KOPT-K1 (cell line): ENCODE data around the gene EAPP.
"Not testable (repeated sequence)": the region's sequence is repeated elsewhere in the genome, so short reads cannot be mapped to it uniquely, and the experiment has no call there.

Source experiments
- H3K27ac ChIP-seq: fragments of 200-600 bp; sonication (generic); 2 replicates; pipeline ENCODE4 v1.5.1; 2016; ENCODE audit warnings: antibody characterized with exemption, mild to moderate bottlenecking, low read depth, low read length; ENCODE audit not compliant: poor library complexity, severe bottlenecking
- H3K36me3 ChIP-seq: fragments of 200-600 bp; sonication (generic); 2 replicates; pipeline ENCODE4 v1.5.1; 2017; ENCODE audit warnings: antibody characterized with exemption, mild to moderate bottlenecking, low read length, moderate library complexity; ENCODE audit not compliant: insufficient read depth
- H3K9me3 ChIP-seq: fragments of 200-600 bp; sonication (generic); 2 replicates; pipeline ENCODE4 v1.5.1; 2017; ENCODE audit warnings: antibody characterized with exemption, low read length, mild to moderate bottlenecking; ENCODE audit not compliant: insufficient read depth, poor library complexity, severe bottlenecking

EAPP gene, protein sequence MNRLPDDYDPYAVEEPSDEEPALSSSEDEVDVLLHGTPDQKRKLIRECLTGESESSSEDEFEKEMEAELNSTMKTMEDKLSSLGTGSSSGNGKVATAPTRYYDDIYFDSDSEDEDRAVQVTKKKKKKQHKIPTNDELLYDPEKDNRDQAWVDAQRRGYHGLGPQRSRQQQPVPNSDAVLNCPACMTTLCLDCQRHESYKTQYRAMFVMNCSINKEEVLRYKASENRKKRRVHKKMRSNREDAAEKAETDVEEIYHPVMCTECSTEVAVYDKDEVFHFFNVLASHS

DNA sequence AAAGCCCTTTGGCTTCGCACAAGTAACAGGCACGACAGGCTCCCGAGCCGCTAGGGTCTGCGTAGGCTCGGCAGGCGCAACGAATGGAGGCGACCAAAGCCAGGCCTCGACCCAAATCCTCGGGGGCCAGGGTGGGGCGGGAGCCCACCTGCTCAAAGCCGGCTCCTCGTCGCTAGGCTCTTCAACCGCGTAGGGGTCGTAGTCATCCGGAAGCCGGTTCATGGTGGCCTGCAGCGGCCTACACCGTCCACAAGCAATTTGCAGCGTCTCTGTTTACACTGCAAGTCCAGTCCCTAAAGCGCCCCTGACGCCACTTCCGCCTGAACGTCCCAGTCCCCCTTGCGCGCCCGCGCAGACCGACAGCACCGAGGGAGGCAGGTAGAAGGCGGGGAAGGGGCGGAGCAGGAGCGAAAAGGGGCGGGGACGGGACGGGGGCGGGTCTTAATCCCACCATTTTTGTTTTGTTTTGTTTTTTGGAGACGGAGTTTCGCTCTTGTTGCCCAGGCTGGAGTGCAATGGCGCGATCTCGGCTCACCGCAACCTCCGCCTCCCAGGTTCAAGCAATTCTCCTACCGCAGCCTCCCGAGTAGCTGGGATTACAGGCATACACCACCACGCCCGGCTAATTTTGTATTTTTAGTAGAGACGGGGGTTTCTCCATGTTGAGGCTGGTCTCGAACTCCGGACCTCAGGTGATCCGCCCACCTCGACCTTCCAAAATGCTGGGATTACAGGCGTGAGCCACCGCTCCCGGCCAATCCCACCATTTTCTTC is at the start of gene EAPP:
Gene EAPP (minus strand): TSS at position 295 of the 774 bp plus-strand sequence. CDS start 73 bp downstream, at position 222.
- Histone ChIP-seq H3K27ac (peak within 1 kb of the TSS; percentile 63), H3K36me3 (peaks cover 20% of the 10 kb centered on the region)

DNA sequence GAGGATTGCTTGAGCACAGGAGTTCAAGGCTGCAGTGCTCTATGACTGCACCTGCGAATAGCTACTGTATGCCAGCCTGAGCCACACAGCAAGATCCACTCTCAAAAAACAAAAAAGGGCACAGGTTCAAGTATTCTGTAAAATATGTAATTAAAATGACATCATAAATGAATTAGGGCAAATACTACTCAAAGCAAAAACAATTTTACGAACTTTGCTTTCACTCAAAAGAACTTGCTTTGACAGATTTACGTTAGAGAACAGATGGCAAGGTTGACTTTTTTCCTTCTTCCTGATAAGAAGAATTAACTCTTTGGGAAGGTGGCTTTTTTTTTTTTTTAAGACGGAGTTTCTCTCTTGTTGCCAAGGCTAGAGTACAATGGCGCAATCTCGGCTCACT is 44.0 kb upstream of the EAPP start:
- Histone ChIP-seq H3K36me3 (peaks cover 90% of the 10 kb centered on the region), H3K9me3 (no peaks in the 10 kb centered on the region), H3K27ac (no peak overlapping the region)

More for the DNA sequence above, at the start of gene EAPP:
- H3K9me3 ChIP-seq = no peaks in the 10 kb centered on the region

DNA sequence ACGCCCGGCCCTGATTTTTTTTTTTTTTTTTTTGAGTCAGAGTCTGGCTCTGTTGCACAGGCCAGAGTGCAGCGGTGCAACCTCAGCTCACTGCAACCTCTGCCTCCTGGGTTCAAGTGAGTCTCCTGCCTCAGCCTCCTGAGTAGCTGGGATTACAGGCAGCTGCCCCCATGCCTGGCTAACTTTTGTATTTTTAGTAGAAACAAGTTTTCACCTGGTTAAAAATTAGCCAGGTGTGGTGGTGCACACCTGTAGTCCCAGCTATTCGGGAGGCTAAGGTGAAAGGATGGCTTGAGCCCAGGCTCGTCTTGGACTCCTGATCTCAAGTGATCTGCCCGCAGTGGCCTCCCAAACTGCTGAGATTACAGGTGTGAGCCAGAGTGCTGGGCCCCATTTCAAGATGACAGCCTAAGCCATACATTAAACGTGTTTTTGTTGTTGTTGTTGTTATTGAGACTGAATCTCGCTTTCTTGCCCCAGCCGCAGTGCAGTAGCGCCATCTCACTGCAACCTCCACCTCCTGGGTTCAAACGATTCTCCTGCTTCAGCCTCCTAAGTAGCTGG is 42.7 kb upstream of the EAPP start:
- H3K27ac ChIP-seq = no peak overlapping the region
- H3K9me3 ChIP-seq = no peaks in the 10 kb centered on the region
- H3K36me3 ChIP-seq = peaks cover 91% of the 10 kb centered on the region

DNA sequence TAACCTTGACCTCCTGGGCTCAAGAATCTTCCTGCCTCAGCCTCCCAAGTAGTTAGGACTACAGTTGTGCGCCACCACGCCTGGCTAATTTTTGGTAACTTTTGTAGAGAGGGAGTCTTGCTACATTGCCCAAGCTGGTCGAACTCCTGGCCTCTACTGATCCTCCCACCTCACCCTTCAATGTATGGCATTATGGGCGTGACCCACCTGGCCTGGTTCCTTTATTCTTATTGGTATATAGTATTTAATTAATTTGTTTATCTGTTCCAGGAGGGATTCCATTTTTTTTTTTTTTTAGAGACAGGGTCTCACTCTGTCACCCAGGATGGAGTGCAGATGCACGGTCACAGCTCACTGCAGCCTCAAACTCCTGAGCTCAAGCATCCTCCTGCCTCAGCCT is 40.9 kb upstream of the EAPP start:
- Histone ChIP-seq H3K9me3 (no peaks in the 10 kb centered on the region), H3K36me3 (peaks cover 89% of the 10 kb centered on the region), H3K27ac (no peak overlapping the region)

DNA sequence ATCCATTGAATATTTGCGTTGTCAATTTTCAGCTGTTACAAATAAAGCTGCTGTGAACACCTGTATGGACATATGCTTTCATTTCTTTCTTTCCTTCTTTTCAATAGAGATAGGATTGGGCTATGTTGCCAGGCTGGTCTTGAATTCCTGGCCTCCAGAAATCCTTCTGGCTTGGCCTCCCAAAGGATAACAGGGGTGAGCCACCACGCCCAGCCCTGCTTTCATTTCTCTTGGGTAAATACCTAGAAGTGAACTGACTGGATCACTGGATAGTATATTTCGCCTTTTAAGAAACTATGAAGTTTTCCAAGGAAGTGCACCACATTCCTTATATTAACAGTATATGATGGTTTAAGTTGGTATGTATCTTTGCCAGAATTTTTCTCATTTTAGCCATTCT is 32.3 kb upstream of the EAPP start:
- H3K36me3 ChIP-seq = peaks cover 92% of the 10 kb centered on the region

DNA sequence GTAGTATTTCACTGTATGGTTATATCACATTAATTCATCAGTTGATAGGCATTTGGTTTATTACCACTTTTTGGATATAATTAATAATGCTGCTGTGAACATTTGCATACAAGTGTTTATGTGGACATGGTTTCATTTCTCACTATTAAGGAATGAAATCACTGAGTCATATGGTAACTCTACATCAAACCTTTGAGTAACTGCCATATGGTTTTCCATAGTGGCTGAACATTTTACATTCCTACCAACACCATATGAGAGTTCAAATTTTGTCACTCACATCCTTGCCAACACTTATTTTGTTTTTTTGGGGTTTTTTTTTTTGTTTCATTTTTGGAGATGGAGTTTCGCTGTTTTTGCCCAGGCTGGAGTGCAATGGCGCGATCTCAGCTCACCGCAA is 30.2 kb upstream of the EAPP start:
- peaks cover 97% of the 10 kb centered on the region for H3K36me3 ChIP-seq
- no peaks in the 10 kb centered on the region for H3K9me3 ChIP-seq
- H3K27ac ChIP-seq = no peak overlapping the region

More for the DNA sequence above, 32.3 kb upstream of the EAPP start:
- Histone ChIP-seq H3K9me3 (no peaks in the 10 kb centered on the region), H3K27ac (no peak overlapping the region)

DNA sequence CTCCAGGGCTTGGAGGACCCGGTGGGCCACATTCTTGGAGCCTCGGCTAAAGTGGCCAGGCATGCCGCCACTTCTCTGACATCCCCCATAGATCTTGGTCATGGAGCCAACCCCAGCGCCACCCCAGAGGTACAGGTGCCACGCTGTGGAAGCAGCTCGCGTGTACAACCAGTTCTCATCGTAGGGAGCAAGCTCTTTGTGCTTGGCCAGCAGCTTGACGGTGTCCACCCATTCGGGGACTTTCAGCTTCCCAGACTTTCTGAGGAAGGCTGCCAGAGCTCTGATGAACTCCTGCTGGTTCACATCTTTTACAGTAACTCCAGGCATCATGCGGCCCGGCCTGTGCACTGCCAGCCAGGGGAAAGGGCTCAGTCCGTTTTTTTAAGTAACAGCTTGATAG is 29.3 kb upstream of the EAPP start:
- Histone ChIP-seq H3K27ac (no peak overlapping the region), H3K9me3 (no peaks in the 10 kb centered on the region), H3K36me3 (peaks cover 97% of the 10 kb centered on the region)

DNA sequence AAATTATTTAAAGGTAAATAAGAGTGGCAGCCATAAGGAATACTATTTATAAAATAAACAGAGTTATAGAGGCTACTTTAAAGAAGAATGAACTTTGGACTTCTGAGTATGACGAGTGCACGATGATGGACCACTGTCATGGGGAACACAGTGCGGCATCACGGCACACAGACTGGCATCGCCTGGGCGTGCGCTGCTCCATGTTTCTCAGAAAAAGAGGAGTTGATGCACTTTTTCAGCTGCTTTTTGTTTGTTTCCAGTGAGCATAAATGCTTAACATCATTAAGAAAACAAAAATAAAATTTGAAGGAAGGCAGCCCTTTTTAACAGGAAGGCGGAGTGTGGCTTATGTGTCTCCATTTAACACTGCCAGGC is 23.3 kb upstream of the EAPP start:
- Histone ChIP-seq H3K9me3 (no peaks in the 10 kb centered on the region), H3K27ac (no peak overlapping the region), H3K36me3 (peaks cover 53% of the 10 kb centered on the region)

DNA sequence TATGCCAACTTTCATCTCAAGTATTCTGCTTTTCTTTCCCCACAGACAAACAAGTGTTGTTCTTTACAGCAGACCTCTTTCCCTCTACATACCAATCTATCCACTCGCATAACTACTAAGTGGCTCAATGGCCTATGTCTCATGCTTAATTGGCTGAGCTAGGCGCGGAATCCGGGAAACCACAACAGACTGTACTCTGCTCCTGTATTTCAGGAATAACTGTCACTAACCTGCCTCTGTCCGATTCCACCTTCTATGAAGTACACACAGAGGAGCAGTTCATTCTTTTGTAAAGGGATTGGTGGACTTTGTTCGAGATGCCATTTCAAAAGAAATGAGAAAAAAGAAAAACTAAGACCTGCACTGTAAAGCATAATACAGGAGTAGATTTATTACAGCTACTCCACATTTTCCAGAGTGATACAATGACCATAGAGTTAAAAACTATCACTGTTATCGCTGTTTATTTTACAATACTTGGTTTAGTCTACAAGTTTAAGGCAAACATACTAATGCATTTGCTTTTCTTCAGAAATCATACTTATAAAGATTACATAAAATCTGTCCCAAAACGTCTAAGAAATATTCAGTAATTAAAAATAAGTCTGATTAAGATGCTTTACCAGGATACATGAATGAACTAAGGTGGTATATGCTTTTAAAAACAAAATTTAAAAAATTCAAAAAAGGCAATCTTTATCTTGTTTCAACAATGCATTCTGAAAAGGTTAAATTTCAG is 22.7 kb upstream of the EAPP start:
- not testable (repeated sequence) for H3K27ac ChIP-seq
- peaks cover 47% of the 10 kb centered on the region for H3K36me3 ChIP-seq

DNA sequence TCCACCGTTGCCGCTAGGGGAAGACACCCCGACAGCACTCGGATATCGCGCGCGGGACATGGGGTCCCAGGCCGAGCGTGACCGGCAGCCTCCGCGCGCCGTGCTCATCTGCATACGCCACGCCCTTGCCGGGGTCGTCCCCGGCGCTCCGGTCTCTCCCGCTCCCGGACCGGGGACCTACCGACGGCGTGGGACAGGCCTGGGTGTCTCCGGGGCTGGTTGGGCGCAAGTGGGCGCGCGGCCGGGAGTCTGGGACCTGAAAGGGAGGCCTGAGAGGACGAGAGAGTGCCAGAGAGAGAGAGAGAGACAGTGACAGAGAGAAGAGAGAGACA is 17.0 kb upstream of the EAPP start:
- not testable (repeated sequence) for H3K27ac ChIP-seq, H3K9me3 ChIP-seq, H3K36me3 ChIP-seq

More for the DNA sequence above, 22.7 kb upstream of the EAPP start:
- not testable (repeated sequence) for H3K9me3 ChIP-seq

DNA sequence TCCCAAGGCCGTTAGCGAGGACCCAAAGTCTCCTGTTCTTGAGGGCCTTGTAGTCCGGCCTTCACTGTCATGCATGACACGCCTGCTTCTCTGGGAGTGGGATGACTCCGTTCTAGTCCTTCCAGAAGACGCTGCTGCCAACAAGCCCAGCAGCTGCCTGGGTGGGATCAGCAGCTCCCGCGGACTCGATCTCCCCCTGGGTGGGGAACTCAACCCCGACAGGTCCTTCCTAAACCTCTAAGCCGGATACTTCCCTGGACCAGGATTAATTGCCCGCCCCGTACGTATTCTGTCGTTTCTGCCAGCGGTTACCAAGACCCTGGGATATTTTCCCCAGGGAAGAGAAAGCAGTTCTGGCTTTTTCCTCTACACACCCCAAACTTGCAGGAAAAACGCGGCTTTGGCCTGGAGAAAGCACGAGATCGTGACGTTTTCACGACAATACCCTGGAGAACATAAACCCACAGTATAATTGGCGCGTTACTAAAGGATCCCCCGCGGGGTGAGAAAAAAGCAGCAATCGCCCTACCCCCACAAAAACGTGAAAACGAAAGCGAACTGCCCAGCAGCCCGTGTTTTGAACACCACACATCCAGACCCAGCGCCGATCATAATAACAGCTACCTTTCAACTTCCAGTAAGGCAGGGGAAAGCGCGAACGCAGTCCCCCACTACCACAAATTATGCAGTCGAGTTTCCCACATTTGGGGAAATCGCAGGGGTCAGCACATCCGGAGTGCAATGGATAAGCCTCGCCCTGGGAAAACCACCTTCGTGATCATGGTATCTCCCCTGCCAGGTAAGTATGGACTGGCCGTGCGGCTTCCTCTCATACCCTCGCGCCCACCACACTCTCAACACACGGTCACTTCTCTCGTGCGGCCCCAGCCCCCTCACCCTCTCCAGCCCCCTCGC is 16.3 kb upstream of the EAPP start:
- H3K27ac ChIP-seq = not testable (repeated sequence)

DNA sequence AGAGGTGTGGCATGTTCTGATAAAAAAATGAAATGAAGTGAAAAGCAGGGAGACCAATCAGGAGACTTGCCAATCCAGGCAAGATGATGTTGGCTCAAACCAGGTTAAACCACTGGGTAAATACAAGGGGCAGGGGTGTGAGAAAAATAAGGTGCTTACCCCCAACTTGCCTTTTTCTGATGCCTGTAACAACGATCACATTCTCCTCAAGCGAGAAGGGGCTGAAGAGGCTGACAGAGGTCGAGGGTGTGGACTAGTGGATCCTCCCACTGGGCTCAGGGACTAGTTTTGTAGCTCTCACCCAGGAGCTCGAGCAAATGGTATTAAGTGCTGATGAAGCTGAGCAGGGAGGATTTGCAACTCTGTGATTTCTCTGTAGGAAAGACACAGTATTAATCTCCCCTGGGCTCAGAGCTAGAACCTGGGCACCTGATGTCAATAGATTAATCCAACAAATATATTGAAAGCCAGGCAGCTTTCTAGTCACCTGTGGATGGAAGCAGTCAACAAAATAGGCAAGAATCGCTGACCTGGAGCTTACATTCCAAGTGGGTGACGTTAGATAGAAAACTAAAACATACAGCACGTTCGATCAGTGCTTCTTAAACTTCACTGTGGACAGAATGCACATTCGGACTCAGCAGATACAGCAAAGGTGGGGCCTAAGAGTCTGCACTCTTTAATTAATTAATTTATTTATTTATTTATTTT is 15.2 kb upstream of the EAPP start:
- H3K36me3 ChIP-seq = no peaks in the 10 kb centered on the region
- H3K27ac ChIP-seq = no peak overlapping the region
- H3K9me3 ChIP-seq = no peaks in the 10 kb centered on the region

More for the DNA sequence above, 16.3 kb upstream of the EAPP start:
- not testable (repeated sequence) for H3K9me3 ChIP-seq, H3K36me3 ChIP-seq

DNA sequence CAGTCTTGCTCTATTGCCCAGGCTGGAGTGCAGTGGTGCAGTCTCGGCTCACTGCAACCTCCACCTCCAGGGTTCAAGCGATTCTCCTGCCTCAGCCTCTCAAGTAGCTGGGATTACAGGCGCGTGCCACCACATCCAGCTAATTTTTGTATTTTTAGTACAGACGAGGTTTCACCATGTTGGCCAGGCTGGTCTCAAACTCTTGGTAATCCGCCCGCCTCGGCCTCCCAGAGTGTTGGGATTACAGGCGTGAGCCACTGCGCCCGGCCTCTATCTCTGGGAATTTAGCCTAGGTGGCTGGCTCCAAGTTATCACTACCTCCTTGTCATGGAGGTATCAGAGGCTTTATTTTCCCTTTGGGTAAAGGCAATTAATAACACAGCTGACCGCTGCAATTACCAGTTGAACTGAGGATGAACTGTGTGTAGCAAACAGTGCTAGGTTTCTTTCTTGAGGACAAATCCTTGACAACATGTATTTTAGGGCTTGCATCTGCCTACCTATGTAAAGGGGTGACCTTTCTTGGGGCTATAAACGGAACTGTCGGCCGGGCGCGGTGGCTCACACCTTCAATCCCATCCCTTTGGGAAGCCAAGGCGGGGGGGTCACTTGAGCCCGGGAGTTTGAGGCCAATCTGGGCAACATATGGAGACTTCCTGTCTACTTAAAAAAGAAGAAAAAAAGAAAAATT is 9.9 kb upstream of the EAPP start:
- not testable (repeated sequence) for H3K36me3 ChIP-seq, H3K27ac ChIP-seq

More for the DNA sequence above, 9.9 kb upstream of the EAPP start:
- H3K9me3 ChIP-seq = not testable (repeated sequence)
